ENCODE measurements around the gene LIPE. TPM values are rescaled to one million over a fixed set of nuclear protein-coding genes. Genes with fewer than 3 reads are reported as not detected.

Gene LIPE
- polyA plus RNA-seq, 1 donor (not counting 4 experiments of a cell fraction or from before 2014, with no cell fraction given): 6.1 TPM

- FAIRE-seq (no peak), DNase-seq (ENCODE audit: low read depth, low spot score) (no peak)
- Histone ChIP-seq H3K9ac (ENCODE audit: control insufficient read depth, extremely low read depth, insufficient read depth, low read length) (no peak overlapping the region), H2AFZ (ENCODE audit: control insufficient read depth, low read length) (no peak overlapping the region), H3K79me2 (ENCODE audit: control insufficient read depth, insufficient read depth, low read length) (no peaks in the 10 kb centered on the region), H3K4me1 (ENCODE audit: control insufficient read depth, extremely low read depth, insufficient read depth, low read length) (no peaks in the 10 kb centered on the region), H3K4me2 (ENCODE audit: control insufficient read depth, extremely low read depth, insufficient read depth, low read depth, low read length) (no peak overlapping the region), H3K27me3 (ENCODE audit: control insufficient read depth, extremely low read depth, insufficient read depth, low read length) (no peaks in the 10 kb centered on the region), H3K4me3 (ENCODE audit: control insufficient read depth in 2 of 3, extremely low read depth in 1 of 3, insufficient read depth in 2 of 3, low read depth in 1 of 3, low read length in 3 of 3) (no peak overlapping the region), H3K9me1 (ENCODE audit: control insufficient read depth, extremely low read depth, insufficient read depth, low read length) (no peaks in the 10 kb centered on the region), H3K9me3 (ENCODE audit: control insufficient read depth, low read depth, low read length) (no peaks in the 10 kb centered on the region), H3K36me3 (ENCODE audit: control insufficient read depth in 2 of 2, extremely low read depth in 1 of 2, insufficient read depth in 2 of 2, low read length in 2 of 2) (peaks cover 0 to 7% of the 10 kb centered on the region in 2 experiments), H4K20me1 (ENCODE audit: control insufficient read depth, extremely low read depth, insufficient read depth, low read length) (no peaks in the 10 kb centered on the region), H3K27ac (ENCODE audit: control insufficient read depth, insufficient read depth, low read length) (no peak overlapping the region)
- TF ChIP-seq EZH2 (IDR thresholded peaks at IDR 0.05; ENCODE audit: low read length) (no peak), CTCF (optimal IDR thresholded peaks at IDR 0.05 in 1 of 3, IDR thresholded peaks at IDR 0.05 in 1 of 3, conservative IDR thresholded peaks at IDR 0.05 in 1 of 3; ENCODE audit: extremely low read depth in 1 of 3, insufficient read depth in 2 of 3, low read length in 3 of 3) (no peak)
- dilution Hi-C loops (cut with MboI; ENCODE audit: extremely low pct_ligation_motif_present, low sequenced_read_pairs): no loop called here
These were observed 63.4 kb downstream of the LIPE start for GRCh38 chr19:42363614-42364346.

GRCh38 chr19:42362891-42363440, 64.2 kb downstream of the LIPE start:
- Histone ChIP-seq H4K20me1 (ENCODE audit: control insufficient read depth, extremely low read depth, insufficient read depth, low read length) (no peaks in the 10 kb centered on the region), H3K27me3 (ENCODE audit: control insufficient read depth, extremely low read depth, insufficient read depth, low read length) (no peaks in the 10 kb centered on the region), H3K9me1 (ENCODE audit: control insufficient read depth, extremely low read depth, insufficient read depth, low read length) (no peaks in the 10 kb centered on the region), H2AFZ (ENCODE audit: control insufficient read depth, low read length) (no peak overlapping the region), H3K27ac (ENCODE audit: control insufficient read depth, insufficient read depth, low read length) (no peak overlapping the region), H3K4me1 (ENCODE audit: control insufficient read depth, extremely low read depth, insufficient read depth, low read length) (no peaks in the 10 kb centered on the region), H3K9ac (ENCODE audit: control insufficient read depth, extremely low read depth, insufficient read depth, low read length) (no peak overlapping the region), H3K79me2 (ENCODE audit: control insufficient read depth, insufficient read depth, low read length) (no peaks in the 10 kb centered on the region), H3K36me3 (ENCODE audit: control insufficient read depth in 2 of 2, extremely low read depth in 1 of 2, insufficient read depth in 2 of 2, low read length in 2 of 2) (peaks cover 0 to 7% of the 10 kb centered on the region in 2 experiments), H3K9me3 (ENCODE audit: control insufficient read depth, low read depth, low read length) (no peaks in the 10 kb centered on the region), H3K4me2 (ENCODE audit: control insufficient read depth, extremely low read depth, insufficient read depth, low read depth, low read length) (no peak overlapping the region), H3K4me3 (ENCODE audit: control insufficient read depth in 2 of 3, extremely low read depth in 1 of 3, insufficient read depth in 2 of 3, low read depth in 1 of 3, low read length in 3 of 3) (no peak overlapping the region)
- no peak for DNase-seq (ENCODE audit: low read depth, low spot score)
- dilution Hi-C loops (cut with MboI; ENCODE audit: extremely low pct_ligation_motif_present, low sequenced_read_pairs): no loop called here
- FAIRE-seq: no peak
- TF ChIP-seq EZH2 (IDR thresholded peaks at IDR 0.05; ENCODE audit: low read length) (no peak), CTCF (optimal IDR thresholded peaks at IDR 0.05 in 1 of 3, IDR thresholded peaks at IDR 0.05 in 1 of 3, conservative IDR thresholded peaks at IDR 0.05 in 1 of 3; ENCODE audit: extremely low read depth in 1 of 3, insufficient read depth in 2 of 3, low read length in 3 of 3) (no peak)

All from keratinocyte (primary cell).